Measurements from ENCODE around the gene FFAR4. TPM values are rescaled to one million over a fixed set of nuclear protein-coding genes. Genes with fewer than 3 reads are reported as not detected.
"Not testable (repeated sequence)": the region's sequence is repeated elsewhere in the genome, so short reads cannot be mapped to it uniquely, and the experiment has no call there.

Gene FFAR4
- total RNA-seq = not detected in 2 replicates

- intact Hi-C loops (cut with micrococcal nuclease) = no loop called here
Measured at GRCh38 chr10:93566435-93567276, at the start of gene FFAR4. TSS of gene FFAR4 (plus strand) at chr10:93566665. CDS start at chr10:93566721, 56 bp downstream.

DNA sequence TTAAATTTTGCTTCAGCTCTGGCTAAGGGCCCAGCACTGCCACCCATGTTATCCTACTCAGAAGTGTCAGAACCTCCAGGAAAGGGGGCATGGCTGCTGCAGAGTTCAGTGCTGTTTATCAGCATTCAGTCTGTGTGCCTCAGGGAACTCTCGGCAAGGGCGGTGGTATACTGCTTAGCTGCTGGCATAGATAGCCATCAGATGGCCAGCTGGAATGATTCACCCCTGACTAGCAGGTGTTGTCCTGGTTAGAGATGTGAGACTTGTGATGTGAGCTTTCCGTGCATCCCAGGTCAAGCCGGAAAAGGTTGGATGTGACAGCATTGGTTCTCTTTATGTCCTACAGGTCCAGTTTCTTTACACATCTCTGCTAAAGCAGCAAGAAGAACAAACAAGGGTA is 47.9 kb upstream of the FFAR4 start:
- intact Hi-C loops (cut with micrococcal nuclease) = no loop called here

- intact Hi-C loops (cut with micrococcal nuclease) = no loop called here
Measured at GRCh38 chr10:93535293-93535692, 31.2 kb upstream of the FFAR4 start.

- intact Hi-C loops (cut with micrococcal nuclease) = not testable (repeated sequence)
Measured at GRCh38 chr10:93540871-93541270, 25.6 kb upstream of the FFAR4 start.

DNA sequence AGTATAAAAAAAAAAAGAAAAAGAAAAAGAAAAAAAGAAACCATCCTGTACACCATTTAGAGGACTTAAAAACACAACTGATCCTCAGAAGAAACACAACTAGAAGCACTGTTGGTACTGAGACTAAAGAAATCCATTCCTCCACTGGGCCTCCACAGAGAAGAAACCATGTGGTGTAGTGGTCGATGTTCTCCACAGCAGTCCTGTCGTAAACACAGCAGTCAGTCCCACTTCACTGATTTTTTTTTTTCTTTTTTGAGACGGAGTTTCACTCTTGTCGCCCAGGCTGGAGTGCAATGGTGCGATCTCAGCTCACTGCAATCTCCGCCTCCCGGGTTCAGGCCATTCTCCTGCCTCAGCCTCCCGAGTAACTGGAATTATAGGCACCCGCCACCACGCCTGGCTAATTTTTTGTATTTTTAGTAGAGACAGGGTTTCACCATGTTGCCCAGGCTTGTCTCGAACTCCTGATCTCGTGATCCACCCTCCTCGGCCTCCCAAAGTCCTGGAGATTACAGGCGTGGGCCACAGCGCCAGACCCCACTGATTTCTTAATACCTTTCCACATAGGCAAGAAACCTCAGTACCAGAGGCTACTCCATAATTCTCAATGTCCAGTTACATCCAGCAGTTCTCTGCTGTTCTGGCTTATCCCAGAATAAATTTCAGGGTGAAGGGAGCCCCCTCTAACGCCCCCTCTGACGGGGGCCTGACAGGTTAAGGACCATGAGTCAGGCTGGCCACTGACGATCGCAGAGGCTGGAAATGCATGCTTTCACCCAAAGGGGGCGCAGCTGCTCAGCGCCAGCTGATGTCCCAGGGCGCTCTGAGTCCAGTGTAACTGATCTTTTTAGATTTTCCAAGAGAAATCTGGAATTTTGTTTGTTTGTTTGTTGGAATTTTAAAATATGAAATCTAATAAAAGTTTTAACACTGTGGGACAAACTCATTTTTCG is 24.8 kb upstream of the FFAR4 start:
- intact Hi-C loops (cut with micrococcal nuclease) = no loop called here

DNA sequence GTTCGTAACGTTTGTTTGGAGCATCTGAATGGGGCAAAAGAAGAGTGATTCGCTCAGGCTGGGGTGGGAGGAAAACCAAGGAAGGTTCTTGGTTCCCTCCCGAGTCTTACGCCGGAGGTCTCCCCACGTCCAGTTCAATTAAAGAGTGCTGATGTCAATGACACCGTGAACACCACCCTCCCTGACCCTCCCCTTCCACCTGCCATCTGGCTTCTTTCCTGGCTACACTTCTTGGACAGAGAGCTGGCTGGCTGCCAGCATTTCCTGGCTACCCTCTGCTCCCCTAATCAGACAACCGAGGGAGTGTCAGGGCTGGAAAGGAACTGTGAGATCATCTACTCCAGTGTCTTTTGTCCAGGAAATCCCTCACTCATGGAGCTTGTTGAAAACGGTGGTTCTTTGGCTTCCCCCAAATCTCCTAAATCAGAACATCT is 24.1 kb upstream of the FFAR4 start:
- intact Hi-C loops (cut with micrococcal nuclease) = no loop called here

DNA sequence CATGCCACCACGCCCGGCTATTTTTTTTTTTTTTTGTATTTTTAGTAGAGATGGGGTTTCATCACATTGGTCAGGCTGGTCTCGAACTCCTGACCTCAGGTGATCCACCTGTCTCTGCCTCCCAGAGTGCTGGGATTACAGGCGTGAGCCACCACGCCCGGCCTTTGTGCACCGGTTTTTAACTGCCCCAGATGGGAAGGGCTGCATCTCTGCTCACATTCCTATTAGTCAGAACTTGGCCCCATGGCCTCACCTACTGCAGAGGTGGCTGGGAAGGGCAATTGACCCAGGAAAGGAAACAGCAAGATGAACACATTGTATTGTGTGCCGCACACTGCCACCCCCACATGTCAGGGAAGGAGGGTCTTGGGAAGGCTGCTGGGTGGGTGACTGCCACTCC is 19.5 kb upstream of the FFAR4 start:
- intact Hi-C loops (cut with micrococcal nuclease) = not testable (repeated sequence)

- intact Hi-C loops (cut with micrococcal nuclease) = no loop called here
Measured at GRCh38 chr10:93547522-93547921, 18.9 kb upstream of the FFAR4 start.

DNA sequence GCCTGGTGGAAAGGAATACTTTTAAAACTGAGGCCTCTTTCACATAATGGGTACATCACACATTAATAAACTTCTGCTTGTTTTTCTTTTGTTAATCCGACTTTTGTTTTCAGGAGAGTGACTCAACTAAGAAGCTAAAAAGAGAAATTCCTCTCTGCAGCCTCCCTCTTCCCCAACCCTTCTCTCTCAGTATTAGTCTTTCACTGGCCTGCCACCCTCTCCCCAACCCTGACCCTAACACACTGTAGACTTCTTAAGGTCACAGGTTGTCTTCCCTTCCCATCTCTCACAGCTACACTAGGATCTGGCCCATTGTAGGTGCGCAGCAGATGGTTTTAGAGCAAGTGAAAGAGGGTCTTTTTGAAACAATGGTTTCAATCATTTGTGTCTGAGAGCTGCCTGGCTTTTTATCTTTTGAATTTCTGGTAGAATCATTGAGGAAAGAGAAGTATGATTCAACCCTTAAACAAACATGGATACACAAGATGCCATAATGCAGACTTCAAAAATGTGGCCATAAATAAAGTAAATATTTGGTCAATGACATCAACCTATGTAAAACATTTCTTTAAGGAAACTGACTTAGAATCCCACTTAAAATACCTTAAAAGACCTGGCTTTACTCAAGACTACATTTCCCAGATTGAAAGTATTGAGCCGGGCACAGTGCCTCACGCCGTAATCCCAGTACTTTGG is 17.9 kb upstream of the FFAR4 start:
- intact Hi-C loops (cut with micrococcal nuclease) = no loop called here

GRCh38 chr10:93550606-93551005 is 15.9 kb upstream of the FFAR4 start:
- intact Hi-C loops (cut with micrococcal nuclease) = no loop called here

DNA sequence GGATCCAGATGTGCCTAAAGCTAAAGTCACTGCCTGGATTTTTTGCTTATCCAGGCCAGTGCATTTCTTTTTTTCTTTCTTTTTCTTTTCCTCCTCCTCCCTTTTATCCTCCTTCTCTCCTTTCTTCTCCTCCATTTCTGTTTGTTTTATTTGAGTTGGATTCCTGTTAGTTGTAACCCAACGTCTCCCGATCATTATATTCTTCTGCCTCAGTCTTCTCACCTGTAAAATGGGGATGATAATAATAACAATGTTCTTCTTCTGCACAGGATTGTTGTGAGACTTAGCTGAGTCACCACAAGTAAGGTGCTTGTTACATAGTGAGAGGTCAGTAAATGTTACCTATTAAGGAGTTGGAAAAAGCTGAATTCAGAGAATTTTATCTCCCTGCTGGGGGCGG is 13.7 kb upstream of the FFAR4 start:
- intact Hi-C loops (cut with micrococcal nuclease) = no loop called here

GRCh38 chr10:93553482-93554315 is 12.8 kb upstream of the FFAR4 start:
- intact Hi-C loops (cut with micrococcal nuclease) = loop anchor here (1.0 kb wide), 1 partner anchor 263 kb away; no protein-coding TSS in a partner anchor

- intact Hi-C loops (cut with micrococcal nuclease) = loop anchor here (1.0 kb wide), 1 partner anchor 262 kb away; no protein-coding TSS in a partner anchor
Measured at GRCh38 chr10:93554316-93554663, 12.2 kb upstream of the FFAR4 start.

GRCh38 chr10:93554760-93555432 is 11.6 kb upstream of the FFAR4 start:
- intact Hi-C loops (cut with micrococcal nuclease) = loop anchor here (1.0 kb wide), 2 partner anchors 125 to 261 kb away; no protein-coding TSS in a partner anchor

GRCh38 chr10:93559490-93559889 is 7.0 kb upstream of the FFAR4 start:
- intact Hi-C loops (cut with micrococcal nuclease) = no loop called here

GRCh38 chr10:93560541-93560940 is 5.9 kb upstream of the FFAR4 start:
- intact Hi-C loops (cut with micrococcal nuclease) = no loop called here

DNA sequence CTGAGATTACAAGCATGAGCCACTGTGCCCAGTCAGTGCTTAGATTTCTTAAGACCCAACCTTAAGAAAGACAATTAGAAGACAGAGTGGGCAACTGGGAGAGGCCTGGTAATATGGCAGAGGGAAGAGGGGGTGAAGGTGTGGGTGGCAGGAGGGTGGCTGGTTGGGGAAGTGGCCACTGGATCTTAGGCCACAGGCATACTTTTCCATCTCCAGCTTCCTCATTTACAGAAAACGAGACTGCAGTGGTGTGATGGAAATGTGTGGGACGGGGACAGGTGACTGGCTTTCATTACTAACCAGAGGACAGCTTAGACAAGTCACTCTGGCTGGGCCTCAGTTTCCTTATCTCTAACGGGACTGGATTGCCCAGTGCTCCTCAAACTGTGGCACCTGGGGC is 1.0 kb upstream of the FFAR4 start:
- intact Hi-C loops (cut with micrococcal nuclease) = no loop called here

- intact Hi-C loops (cut with micrococcal nuclease) = no loop called here
Measured at GRCh38 chr10:93567277-93568104, 1.0 kb downstream of the FFAR4 start.

GRCh38 chr10:93568105-93568390 is 1.6 kb downstream of the FFAR4 start:
- intact Hi-C loops (cut with micrococcal nuclease) = no loop called here
